Activated naive CD8-positive, alpha-beta T cell treated with anti-CD3 and anti-CD28 coated beads for 36 hours (primary cell): Measurements from ENCODE around the gene SLC36A3. TPM values are rescaled to one million over a fixed set of nuclear protein-coding genes. Genes with fewer than 3 reads are reported as not detected.
A peak's percentile ranks its signal among the peaks of the same experiment; 100 is the strongest.
"Not testable (repeated sequence)": the region's sequence is repeated elsewhere in the genome, so short reads cannot be mapped to it uniquely, and the experiment has no call there.

Source experiments
- DNase-seq: peaks from one replicate; pipeline ENCODE4 v3.0.0; 2021
- H3K27ac Mint-ChIP-seq: one replicate; pipeline ENCODE4 v1.8.0; 2022; ENCODE audit warnings: mild to moderate bottlenecking, moderate library complexity, mixed read lengths
- H3K27me3 Mint-ChIP-seq: one replicate; pipeline ENCODE4 v1.8.0; 2022; ENCODE audit warnings: mild to moderate bottlenecking, mixed read lengths
- H3K36me3 Mint-ChIP-seq: one replicate; pipeline ENCODE4 v1.8.0; 2021; ENCODE audit warnings: mild to moderate bottlenecking, mixed read lengths
- H3K4me1 Mint-ChIP-seq: one replicate; pipeline ENCODE4 v1.8.0; 2021; ENCODE audit warnings: mixed read lengths
- H3K4me3 Mint-ChIP-seq: one replicate; pipeline ENCODE4 v1.8.0; 2022; ENCODE audit warnings: mild to moderate bottlenecking, moderate library complexity, mixed read lengths
- H3K9me3 Mint-ChIP-seq: one replicate; pipeline ENCODE4 v1.8.0; 2022; ENCODE audit warnings: mixed read lengths
- total RNA-seq, 2 experiments: library from RNA; stranded (reverse); gene quantifications; one replicate each; pipeline ENCODE4 v1.2.3, GENCODE V29; 2021

Gene SLC36A3
- total RNA-seq, 2 experiments from 2014 or later: not detected

GRCh38 chr5:151258201-151258611, 45.4 kb downstream of the SLC36A3 start:
- Mint-ChIP-seq H3K4me1 (peaks cover 21% of the 10 kb centered on the region), H3K27ac (no peak overlapping the region), H3K27me3 (no peaks in the 10 kb centered on the region), H3K36me3 (no peaks in the 10 kb centered on the region), H3K4me3 (no peak overlapping the region), H3K9me3 (no peaks in the 10 kb centered on the region)
- no peak for DNase-seq

- H3K36me3 Mint-ChIP-seq: no peaks in the 10 kb centered on the region
- no peak overlapping the region for H3K4me3 Mint-ChIP-seq
- H3K9me3 Mint-ChIP-seq: no peaks in the 10 kb centered on the region
- H3K27ac Mint-ChIP-seq: no peak overlapping the region
- H3K4me1 Mint-ChIP-seq: peaks cover 21% of the 10 kb centered on the region
- H3K27me3 Mint-ChIP-seq: no peaks in the 10 kb centered on the region
- DNase-seq: no peak
Measured at GRCh38 chr5:151257731-151258181, 45.8 kb downstream of the SLC36A3 start.

GRCh38 chr5:151255621-151256286, 47.8 kb downstream of the SLC36A3 start:
- H3K4me3 Mint-ChIP-seq: no peak overlapping the region
- no peak overlapping the region for H3K27ac Mint-ChIP-seq
- H3K36me3 Mint-ChIP-seq: peaks cover 2% of the 10 kb centered on the region
- DNase-seq: no peak
- H3K4me1 Mint-ChIP-seq: peaks cover 35% of the 10 kb centered on the region
- no peaks in the 10 kb centered on the region for H3K27me3 Mint-ChIP-seq
- H3K9me3 Mint-ChIP-seq: peaks cover 2% of the 10 kb centered on the region

GRCh38 chr5:151254990-151255389, 48.6 kb downstream of the SLC36A3 start:
- DNase-seq, H3K4me3 Mint-ChIP-seq, H3K27me3 Mint-ChIP-seq, H3K36me3 Mint-ChIP-seq, H3K9me3 Mint-ChIP-seq, H3K27ac Mint-ChIP-seq: not testable (repeated sequence)
- H3K4me1 Mint-ChIP-seq: peaks cover 43% of the 10 kb centered on the region

- H3K36me3 Mint-ChIP-seq: peaks cover 4% of the 10 kb centered on the region
- H3K4me1 Mint-ChIP-seq: peaks cover 44% of the 10 kb centered on the region
- DNase-seq: no peak
- no peak overlapping the region for H3K27ac Mint-ChIP-seq
- peaks cover 2% of the 10 kb centered on the region for H3K9me3 Mint-ChIP-seq
- H3K27me3 Mint-ChIP-seq: no peaks in the 10 kb centered on the region
- H3K4me3 Mint-ChIP-seq: no peak overlapping the region
Measured at GRCh38 chr5:151254556-151254955, 49.0 kb downstream of the SLC36A3 start.

- Mint-ChIP-seq H3K9me3 (peaks cover 2% of the 10 kb centered on the region), H3K27ac (no peak overlapping the region), H3K27me3 (no peaks in the 10 kb centered on the region), H3K4me1 (peaks cover 40% of the 10 kb centered on the region), H3K4me3 (peak overlapping the region; percentile 88), H3K36me3 (peaks cover 4% of the 10 kb centered on the region)
- no peak for DNase-seq
Measured at GRCh38 chr5:151253605-151253950, 50.0 kb downstream of the SLC36A3 start.

- H3K9me3 Mint-ChIP-seq: peaks cover 2% of the 10 kb centered on the region
- peaks cover 40% of the 10 kb centered on the region for H3K4me1 Mint-ChIP-seq
- DNase-seq: peak; percentile 98
- H3K36me3 Mint-ChIP-seq: peaks cover 4% of the 10 kb centered on the region
- H3K27ac Mint-ChIP-seq: peak within 1 kb of the TSS; percentile 95
- no peaks in the 10 kb centered on the region for H3K27me3 Mint-ChIP-seq
- H3K4me3 Mint-ChIP-seq: peak within 1 kb of the TSS; percentile 88
Measured at GRCh38 chr5:151252762-151253604, 50.6 kb downstream of the SLC36A3 start, which contains the start of gene GM2A. Gene GM2A, plus strand, starts transcription at chr5:151253185. Its CDS starts 32 bp downstream, at chr5:151253217.

GRCh38 chr5:151251621-151252020, 51.9 kb downstream of the SLC36A3 start:
- DNase-seq: no peak
- Mint-ChIP-seq H3K27me3 (no peaks in the 10 kb centered on the region), H3K9me3 (peaks cover 2% of the 10 kb centered on the region), H3K36me3 (peaks cover 4% of the 10 kb centered on the region), H3K27ac (peak overlapping the region; percentile 75), H3K4me1 (peaks cover 38% of the 10 kb centered on the region), H3K4me3 (peak overlapping the region; percentile 63)

GRCh38 chr5:151251001-151251551, 52.5 kb downstream of the SLC36A3 start:
- Mint-ChIP-seq H3K27ac (peak overlapping the region; percentile 75), H3K27me3 (no peaks in the 10 kb centered on the region), H3K36me3 (peaks cover 4% of the 10 kb centered on the region), H3K4me3 (peak overlapping the region; percentile 63), H3K9me3 (peaks cover 2% of the 10 kb centered on the region), H3K4me1 (peaks cover 38% of the 10 kb centered on the region)
- DNase-seq: peak; percentile 39

GRCh38 chr5:151250346-151251000, 53.1 kb downstream of the SLC36A3 start:
- H3K27ac Mint-ChIP-seq: peak overlapping the region; percentile 72
- peaks cover 4% of the 10 kb centered on the region for H3K36me3 Mint-ChIP-seq
- peaks cover 40% of the 10 kb centered on the region for H3K4me1 Mint-ChIP-seq
- H3K4me3 Mint-ChIP-seq: peak overlapping the region; percentile 9
- H3K27me3 Mint-ChIP-seq: no peaks in the 10 kb centered on the region
- H3K9me3 Mint-ChIP-seq: peaks cover 2% of the 10 kb centered on the region
- DNase-seq: no peak

- Mint-ChIP-seq H3K9me3 (peaks cover 2% of the 10 kb centered on the region), H3K27me3 (no peaks in the 10 kb centered on the region), H3K4me1 (peaks cover 42% of the 10 kb centered on the region), H3K36me3 (peaks cover 4% of the 10 kb centered on the region), H3K4me3 (no peak overlapping the region), H3K27ac (no peak overlapping the region)
- DNase-seq: no peak
Measured at GRCh38 chr5:151249281-151249680, 54.3 kb downstream of the SLC36A3 start.

GRCh38 chr5:151248651-151249050, 54.9 kb downstream of the SLC36A3 start:
- H3K27me3 Mint-ChIP-seq: no peaks in the 10 kb centered on the region
- H3K4me3 Mint-ChIP-seq: no peak overlapping the region
- H3K9me3 Mint-ChIP-seq: peaks cover 2% of the 10 kb centered on the region
- DNase-seq: no peak
- peaks cover 4% of the 10 kb centered on the region for H3K36me3 Mint-ChIP-seq
- no peak overlapping the region for H3K27ac Mint-ChIP-seq
- H3K4me1 Mint-ChIP-seq: peaks cover 42% of the 10 kb centered on the region

GRCh38 chr5:151245680-151246219, 57.8 kb downstream of the SLC36A3 start:
- Mint-ChIP-seq H3K9me3 (no peaks in the 10 kb centered on the region), H3K27ac (no peak overlapping the region), H3K4me3 (no peak overlapping the region), H3K36me3 (peaks cover 2% of the 10 kb centered on the region), H3K4me1 (peaks cover 26% of the 10 kb centered on the region), H3K27me3 (no peaks in the 10 kb centered on the region)
- no peak for DNase-seq

- H3K9me3 Mint-ChIP-seq: no peaks in the 10 kb centered on the region
- no peak for DNase-seq
- H3K27me3 Mint-ChIP-seq: no peaks in the 10 kb centered on the region
- H3K27ac Mint-ChIP-seq: no peak overlapping the region
- H3K4me3 Mint-ChIP-seq: no peak overlapping the region
- peaks cover 21% of the 10 kb centered on the region for H3K4me1 Mint-ChIP-seq
- H3K36me3 Mint-ChIP-seq: no peaks in the 10 kb centered on the region
Measured at GRCh38 chr5:151244206-151244605, 59.4 kb downstream of the SLC36A3 start.

GRCh38 chr5:151243564-151243963, 60.0 kb downstream of the SLC36A3 start:
- H3K9me3 Mint-ChIP-seq: no peaks in the 10 kb centered on the region
- no peak overlapping the region for H3K4me3 Mint-ChIP-seq
- H3K27ac Mint-ChIP-seq: peak overlapping the region; percentile 50
- H3K27me3 Mint-ChIP-seq: no peaks in the 10 kb centered on the region
- H3K36me3 Mint-ChIP-seq: no peaks in the 10 kb centered on the region
- no peak for DNase-seq
- H3K4me1 Mint-ChIP-seq: peaks cover 26% of the 10 kb centered on the region
